GM13977 (cell line): ENCODE data around the gene SLC13A2.

Experiments used
- DNase-seq: peaks from one replicate; pipeline ENCODE4 v3.0.0; 2012; ENCODE audit warnings: low spot score
- CTCF ChIP-seq: IDR thresholded peaks from 2 replicates; pipeline ENCODE4 v1.5.1; 2012; ENCODE audit warnings: mild to moderate bottlenecking, control low read depth; ENCODE audit not compliant: insufficient read depth; ENCODE audit errors: extremely low read depth, missing control alignments
- in situ Hi-C: fragments of 300-500 bp; cut with MboI; formaldehyde crosslinking; loops from one replicate; pipeline ENCODE4 v1.12.0; 2022; ENCODE audit warnings: low sequenced_read_pairs, low pct_unique_long_range_greater_than_20kb, mixed read lengths, inconsistent platforms; ENCODE audit not compliant: unreplicated experiment

The SLC13A2 gene

GRCh38 chr17:28485049-28485448 is 11.6 kb downstream of the SLC13A2 start:
- TF ChIP-seq CTCF, result no peak
- DNase-seq, result no peak
- in situ Hi-C loops, result no loop called here

- in situ Hi-C loops, result no loop called here
- no peak for TF ChIP-seq CTCF
- no peak for DNase-seq
Measured at GRCh38 chr17:28487881-28488532, 14.6 kb downstream of the SLC13A2 start.

- TF ChIP-seq CTCF, result no peak
- in situ Hi-C loops, result no loop called here
- DNase-seq, result no peak
Measured at GRCh38 chr17:28488533-28489276, 15.3 kb downstream of the SLC13A2 start.

GRCh38 chr17:28491286-28491685 is 17.8 kb downstream of the SLC13A2 start:
- no peak for TF ChIP-seq CTCF
- in situ Hi-C loops, result no loop called here
- DNase-seq, result no peak

GRCh38 chr17:28491860-28492259 is 18.4 kb downstream of the SLC13A2 start:
- DNase-seq, result no peak
- in situ Hi-C loops, result no loop called here
- no peak for TF ChIP-seq CTCF

- no peak for TF ChIP-seq CTCF
- DNase-seq, result no peak
- in situ Hi-C loops, result no loop called here
Measured at GRCh38 chr17:28492352-28493310, 19.2 kb downstream of the SLC13A2 start.
